Thymus (tissue), 11 donors: Measurements from ENCODE around the gene ZBTB20. TPM values are rescaled to one million over a fixed set of nuclear protein-coding genes. Genes with fewer than 3 reads are reported as not detected.

Source experiments
- DNase-seq, 9 donors: peaks; one replicate each; pipeline ENCODE4 v3.0.0-alpha.2; 2013; ENCODE audit warnings: low spot score in 9 of 9, low read depth in 6 of 9, missing footprints in 1 of 9
- H3K27ac ChIP-seq, 2 donors: one replicate each; pipeline ENCODE4 v1.5.1; 2013; ENCODE audit warnings: control low read depth in 1 of 2, low read depth in 1 of 2, low read length in 1 of 2, mild to moderate bottlenecking in 1 of 2, moderate library complexity in 1 of 2
- H3K27me3 ChIP-seq, 2 donors: one replicate each; pipeline ENCODE4 v1.5.1; 2013; ENCODE audit warnings: low read length in 1 of 2; ENCODE audit not compliant: control insufficient read depth in 2 of 2, insufficient read depth in 1 of 2
- H3K36me3 ChIP-seq, 2 donors: one replicate each; pipeline ENCODE4 v1.5.1; 2013; ENCODE audit warnings: low read length in 1 of 2, mild to moderate bottlenecking in 1 of 2, moderate library complexity in 1 of 2; ENCODE audit not compliant: control insufficient read depth in 2 of 2, insufficient read depth in 2 of 2
- H3K4me1 ChIP-seq, 2 donors: one replicate each; pipeline ENCODE4 v1.5.1; 2013; ENCODE audit warnings: low read length in 2 of 2; ENCODE audit not compliant: control insufficient read depth in 2 of 2, insufficient read depth in 2 of 2
- H3K4me3 ChIP-seq, 2 donors: one replicate each; pipeline ENCODE4 v1.5.1; 2013; ENCODE audit warnings: low read length in 2 of 2, control low read depth in 1 of 2, mild to moderate bottlenecking in 1 of 2
- H3K9me3 ChIP-seq, 2 donors: one replicate each; pipeline ENCODE4 v1.5.1; 2013; ENCODE audit warnings: low read length in 1 of 2, mild to moderate bottlenecking in 1 of 2; ENCODE audit not compliant: control insufficient read depth in 2 of 2, insufficient read depth in 1 of 2
- WGBS: extraction: QIAGEN DNeasy Blood & Tissue Kit; methylation state at CpG from one replicate; pipeline ENCODE4 v1.1.7; 2013; 5-methylcytosine and 5-hydroxymethylcytosine counted together
- polyA plus RNA-seq: library from polyadenylated mRNA; stranded (reverse); fragments of 200-250 nt; gene quantifications from one replicate; pipeline ENCODE4 v1.2.3, GENCODE V29; 2013
- total RNA-seq: library from RNA; stranded (reverse); fragments of 120-200 nt; gene quantifications from one replicate; pipeline ENCODE4 v1.2.4, GENCODE V29; 2013
- donor health status: healthy.

The ZBTB20 gene
- total and polyA plus RNA-seq, 2 donors: 1.2 to 8.9 TPM

- Histone ChIP-seq H3K36me3 (no peaks in the 10 kb centered on the region), H3K4me1 (no peaks in the 10 kb centered on the region), H3K27me3 (no peaks in the 10 kb centered on the region), H3K27ac (no peak overlapping the region), H3K9me3 (no peaks in the 10 kb centered on the region), H3K4me3 (no peak overlapping the region)
- DNase-seq: no peak
- 98% methylated on average over 4 of the region's 4 CpGs for WGBS
These were observed 827.6 kb downstream of the ZBTB20 start for GRCh38 chr3:114319453-114319852.

DNA sequence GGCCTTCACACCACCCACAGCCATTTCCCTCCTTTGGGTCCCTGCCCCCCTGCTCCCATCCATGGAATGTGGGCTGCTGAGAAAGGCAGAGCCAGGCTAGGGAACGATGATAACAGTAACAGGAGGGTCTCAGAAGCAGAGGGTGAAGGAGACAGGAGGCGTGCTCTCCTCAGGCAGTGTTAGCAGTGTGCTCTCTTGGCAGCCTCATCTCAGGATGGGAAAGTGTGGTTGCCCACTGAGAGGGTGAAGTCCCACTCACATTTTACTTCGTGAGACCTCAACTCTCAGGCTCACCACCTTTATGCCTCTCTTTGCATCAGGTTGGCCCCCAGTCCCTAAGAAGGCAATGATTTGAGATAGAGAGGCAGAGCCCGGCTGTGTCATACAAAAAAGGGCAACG lies 828.8 kb downstream of the ZBTB20 start:
- 98% methylated on average over 5 of the region's 5 CpGs for WGBS
- no peak overlapping the region for H3K27ac ChIP-seq
- no peaks in the 10 kb centered on the region for H3K27me3 ChIP-seq
- H3K4me3 ChIP-seq: no peak overlapping the region
- no peaks in the 10 kb centered on the region for H3K4me1 ChIP-seq
- no peaks in the 10 kb centered on the region for H3K36me3 ChIP-seq
- no peaks in the 10 kb centered on the region for H3K9me3 ChIP-seq
- no peak for DNase-seq

DNA sequence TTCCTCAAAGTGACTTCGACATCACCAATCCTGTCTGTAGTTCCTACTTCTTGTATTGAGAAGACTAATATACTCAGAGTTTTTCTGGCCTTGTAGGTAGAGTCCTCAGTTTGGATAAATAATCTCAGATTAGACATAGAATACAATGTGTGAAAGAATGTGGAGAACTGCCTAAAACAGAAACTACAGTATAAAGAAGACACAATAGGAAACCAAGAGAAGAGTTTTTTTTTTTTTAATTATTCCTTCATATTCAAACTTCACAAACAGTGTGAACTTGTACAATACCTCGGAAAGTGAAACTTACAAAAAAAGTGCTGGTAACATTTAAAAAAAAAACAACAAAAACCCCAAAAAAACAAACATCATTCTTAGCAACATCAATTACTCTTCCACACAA lies 832.8 kb downstream of the ZBTB20 start:
- DNase-seq: no peak
- no peak overlapping the region for H3K4me3 ChIP-seq
- H3K9me3 ChIP-seq: no peaks in the 10 kb centered on the region
- no peak overlapping the region for H3K27ac ChIP-seq
- H3K27me3 ChIP-seq: no peaks in the 10 kb centered on the region
- H3K36me3 ChIP-seq: no peaks in the 10 kb centered on the region
- 98% methylated on average over 2 of the region's 2 CpGs for WGBS
- H3K4me1 ChIP-seq: no peaks in the 10 kb centered on the region

DNA sequence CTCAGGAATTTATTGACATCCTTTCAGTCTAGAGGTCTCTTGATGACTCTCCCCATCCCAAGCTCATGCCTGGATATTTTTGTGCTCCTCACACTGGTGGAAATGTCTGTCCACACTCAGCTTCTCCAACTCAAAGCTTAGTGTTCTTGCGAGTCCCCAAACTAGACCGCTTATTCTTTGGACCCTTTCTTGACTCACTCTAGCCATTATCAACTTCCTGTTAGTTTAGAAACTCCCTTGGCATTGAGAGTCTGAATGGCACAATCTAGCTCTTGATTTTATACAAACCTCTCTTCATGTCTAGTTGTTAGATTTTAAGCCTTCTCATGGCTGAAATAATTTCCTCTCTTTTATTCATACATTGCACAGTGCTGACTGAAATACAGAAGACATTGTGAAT lies 833.7 kb downstream of the ZBTB20 start:
- no peak for DNase-seq
- Histone ChIP-seq H3K27me3 (no peaks in the 10 kb centered on the region), H3K9me3 (no peaks in the 10 kb centered on the region), H3K36me3 (no peaks in the 10 kb centered on the region), H3K4me1 (no peaks in the 10 kb centered on the region), H3K4me3 (no peak overlapping the region), H3K27ac (no peak overlapping the region)
- WGBS: 98% methylated on average over 2 of the region's 2 CpGs

GRCh38 chr3:114310695-114311094 lies 836.4 kb downstream of the ZBTB20 start:
- no peak overlapping the region for H3K4me3 ChIP-seq
- H3K27ac ChIP-seq: no peak overlapping the region
- no peaks in the 10 kb centered on the region for H3K27me3 ChIP-seq
- DNase-seq: no peak
- no peaks in the 10 kb centered on the region for H3K9me3 ChIP-seq
- no peaks in the 10 kb centered on the region for H3K4me1 ChIP-seq
- no peaks in the 10 kb centered on the region for H3K36me3 ChIP-seq
- WGBS: 95% methylated on average over 2 of the region's 2 CpGs

GRCh38 chr3:114308830-114309229 lies 838.3 kb downstream of the ZBTB20 start:
- no peak for DNase-seq
- whole genome bisulfite sequencing: 81% methylated on average over 5 of the region's 5 CpGs
- H3K4me3 ChIP-seq: no peak overlapping the region
- no peaks in the 10 kb centered on the region for H3K36me3 ChIP-seq
- no peaks in the 10 kb centered on the region for H3K4me1 ChIP-seq
- no peaks in the 10 kb centered on the region for H3K9me3 ChIP-seq
- H3K27ac ChIP-seq: no peak overlapping the region
- no peaks in the 10 kb centered on the region for H3K27me3 ChIP-seq

- Histone ChIP-seq H3K4me3 (no peak overlapping the region), H3K27me3 (no peaks in the 10 kb centered on the region), H3K9me3 (no peaks in the 10 kb centered on the region), H3K4me1 (no peaks in the 10 kb centered on the region), H3K27ac (no peak overlapping the region), H3K36me3 (no peaks in the 10 kb centered on the region)
- no peak for DNase-seq
- WGBS: 94% methylated on average over 2 of the region's 2 CpGs
These were observed 838.7 kb downstream of the ZBTB20 start for GRCh38 chr3:114308377-114308776.

- H3K27me3 ChIP-seq: no peaks in the 10 kb centered on the region
- H3K9me3 ChIP-seq: no peaks in the 10 kb centered on the region
- H3K4me3 ChIP-seq: no peak overlapping the region
- H3K4me1 ChIP-seq: no peaks in the 10 kb centered on the region
- no peaks in the 10 kb centered on the region for H3K36me3 ChIP-seq
- H3K27ac ChIP-seq: no peak overlapping the region
- no peak for DNase-seq
- 84% methylated on average over 3 of the region's 3 CpGs for WGBS
These were observed 839.3 kb downstream of the ZBTB20 start for GRCh38 chr3:114307832-114308231.

DNA sequence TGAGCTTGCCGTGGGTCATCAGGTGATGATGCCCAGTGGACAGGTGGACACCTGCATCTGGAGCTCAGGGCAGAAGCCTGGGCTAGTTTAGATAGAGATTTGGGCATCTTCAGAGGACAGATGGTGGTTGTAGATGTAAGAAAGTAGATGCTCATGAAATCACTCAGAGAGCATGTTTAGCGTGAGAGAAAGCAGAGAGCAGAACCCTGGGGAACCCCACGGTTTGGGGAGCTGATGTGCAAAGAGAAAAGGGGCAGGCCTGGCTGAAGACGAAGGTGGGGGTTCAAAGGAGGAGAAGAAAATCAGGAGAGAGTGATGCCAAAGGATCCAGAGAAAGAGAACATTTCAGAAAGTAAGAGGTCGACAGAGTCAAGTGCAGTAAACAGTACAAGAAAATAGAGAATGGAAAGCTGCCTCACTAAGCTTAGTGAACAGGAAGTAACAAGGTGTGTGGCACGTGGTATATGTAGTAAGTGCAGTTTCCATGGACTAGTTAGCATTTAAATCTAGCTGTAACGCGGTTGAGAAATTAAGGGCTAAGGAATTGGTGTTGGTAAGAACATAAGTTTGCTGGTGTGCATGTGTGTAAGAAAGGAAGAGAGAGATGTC lies 839.8 kb downstream of the ZBTB20 start:
- no peaks in the 10 kb centered on the region for H3K27me3 ChIP-seq
- 91% methylated on average over 8 of the region's 8 CpGs for WGBS
- no peak for DNase-seq
- no peak overlapping the region for H3K27ac ChIP-seq
- H3K4me3 ChIP-seq: no peak overlapping the region
- no peaks in the 10 kb centered on the region for H3K9me3 ChIP-seq
- no peaks in the 10 kb centered on the region for H3K4me1 ChIP-seq
- no peaks in the 10 kb centered on the region for H3K36me3 ChIP-seq
